Nephron (organoid): ENCODE data around the gene KCTD5.

Experiments
- H3K27ac Mint-ChIP-seq, 3 experiments: 2 replicates each; pipeline ENCODE4 v1.8.0; 2020; ENCODE audit warnings: mixed read lengths in 3 of 3, mild to moderate bottlenecking in 2 of 3, moderate library complexity in 1 of 3
- H3K27me3 Mint-ChIP-seq: 2 replicates; pipeline ENCODE4 v1.8.0; 2021; ENCODE audit warnings: low read depth, mild to moderate bottlenecking, moderate library complexity, mixed read lengths
- H3K36me3 Mint-ChIP-seq: 2 replicates; pipeline ENCODE4 v1.8.0; 2020; ENCODE audit warnings: low read depth, mixed read lengths
- H3K4me1 Mint-ChIP-seq: 2 replicates; pipeline ENCODE4 v1.8.0; 2020; ENCODE audit warnings: mixed read lengths
- H3K4me3 Mint-ChIP-seq, 3 experiments: 2 replicates each; pipeline ENCODE4 v1.8.0; 2020; ENCODE audit warnings: mild to moderate bottlenecking in 3 of 3, mixed read lengths in 3 of 3, moderate library complexity in 2 of 3
- H3K9me3 Mint-ChIP-seq: 2 replicates; pipeline ENCODE4 v1.8.0; 2020; ENCODE audit warnings: mixed read lengths
- TF ChIP-seq, protein P1 (sequence below), 3 experiments: fragments of 200-600 bp; sonication (generic); IDR thresholded peaks; one replicate each; pipeline ENCODE4 v1.5.0; 2021; ENCODE audit warnings: antibody characterized with exemption in 3 of 3; ENCODE audit not compliant: unreplicated experiment in 3 of 3

The KCTD5 gene

DNA sequence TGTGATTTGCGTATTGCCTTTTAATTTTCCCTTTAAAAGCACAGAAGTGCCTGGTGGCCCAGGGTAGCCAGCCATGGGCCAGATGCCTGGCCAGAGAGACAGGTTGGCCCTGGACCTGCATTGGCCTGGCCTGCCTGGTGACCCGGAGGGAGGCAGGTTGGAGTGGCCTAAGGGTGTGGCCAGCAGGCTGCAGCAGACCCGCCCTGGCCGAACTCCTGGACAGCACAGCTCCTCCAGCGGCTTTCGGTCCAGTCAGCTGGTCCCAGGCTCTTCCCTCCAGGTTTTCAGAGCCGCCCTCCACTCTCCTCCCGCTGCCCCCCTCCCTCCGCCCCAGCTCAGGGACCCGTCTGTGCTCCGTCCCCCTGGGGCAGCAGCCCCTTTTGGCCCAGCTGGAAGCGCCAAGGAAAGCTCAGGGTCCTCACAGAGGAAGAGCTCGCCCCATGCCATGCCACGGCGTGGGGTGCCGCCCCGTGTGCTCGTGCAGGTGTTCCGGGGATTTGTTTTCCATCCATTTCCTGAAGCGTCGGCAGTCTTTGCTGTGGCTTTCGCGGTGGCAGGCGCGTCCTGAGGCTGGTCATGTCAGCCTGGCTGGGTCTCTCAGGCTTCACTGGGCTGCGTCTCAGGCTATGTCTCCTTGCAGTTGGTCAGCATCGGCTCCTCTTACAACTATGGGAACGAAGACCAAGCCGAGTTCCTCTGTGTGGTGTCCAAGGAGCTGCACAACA, 19.6 kb downstream of the KCTD5 start:
- no peak overlapping the region for H3K27ac Mint-ChIP-seq
- no peak overlapping the region for H3K4me3 Mint-ChIP-seq
- TF ChIP-seq, protein P1, sequence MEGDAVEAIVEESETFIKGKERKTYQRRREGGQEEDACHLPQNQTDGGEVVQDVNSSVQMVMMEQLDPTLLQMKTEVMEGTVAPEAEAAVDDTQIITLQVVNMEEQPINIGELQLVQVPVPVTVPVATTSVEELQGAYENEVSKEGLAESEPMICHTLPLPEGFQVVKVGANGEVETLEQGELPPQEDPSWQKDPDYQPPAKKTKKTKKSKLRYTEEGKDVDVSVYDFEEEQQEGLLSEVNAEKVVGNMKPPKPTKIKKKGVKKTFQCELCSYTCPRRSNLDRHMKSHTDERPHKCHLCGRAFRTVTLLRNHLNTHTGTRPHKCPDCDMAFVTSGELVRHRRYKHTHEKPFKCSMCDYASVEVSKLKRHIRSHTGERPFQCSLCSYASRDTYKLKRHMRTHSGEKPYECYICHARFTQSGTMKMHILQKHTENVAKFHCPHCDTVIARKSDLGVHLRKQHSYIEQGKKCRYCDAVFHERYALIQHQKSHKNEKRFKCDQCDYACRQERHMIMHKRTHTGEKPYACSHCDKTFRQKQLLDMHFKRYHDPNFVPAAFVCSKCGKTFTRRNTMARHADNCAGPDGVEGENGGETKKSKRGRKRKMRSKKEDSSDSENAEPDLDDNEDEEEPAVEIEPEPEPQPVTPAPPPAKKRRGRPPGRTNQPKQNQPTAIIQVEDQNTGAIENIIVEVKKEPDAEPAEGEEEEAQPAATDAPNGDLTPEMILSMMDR (IDR thresholded peaks at IDR 0.05; ENCODE audit: unreplicated experiment in 3 of 3) = no peak
- H3K9me3 Mint-ChIP-seq = no peaks in the 10 kb centered on the region
- H3K4me1 Mint-ChIP-seq = no peaks in the 10 kb centered on the region
- H3K36me3 Mint-ChIP-seq = peaks cover 4% of the 10 kb centered on the region
- no peaks in the 10 kb centered on the region for H3K27me3 Mint-ChIP-seq

DNA sequence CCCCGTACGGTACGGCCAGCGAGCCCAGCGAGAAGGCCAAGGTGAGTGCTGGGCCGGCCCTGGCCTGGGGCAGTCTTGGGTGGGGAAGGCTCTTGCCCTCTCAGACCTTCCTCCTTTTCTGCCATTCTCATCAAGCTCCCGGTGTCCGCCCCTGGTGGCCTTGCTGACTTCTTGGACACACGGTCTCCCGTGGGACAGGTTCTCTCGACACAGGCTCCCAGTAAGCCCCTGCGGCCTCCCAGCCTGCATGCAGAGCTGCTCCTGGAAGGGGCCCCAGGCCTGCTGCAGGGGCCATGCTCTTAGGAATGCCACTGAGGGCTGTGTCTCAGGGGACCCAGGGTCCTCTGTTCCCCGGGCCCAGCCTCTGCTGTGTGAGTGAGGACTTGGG, 20.1 kb downstream of the KCTD5 start:
- Mint-ChIP-seq H3K4me1 (no peaks in the 10 kb centered on the region), H3K27ac (no peak overlapping the region)

DNA sequence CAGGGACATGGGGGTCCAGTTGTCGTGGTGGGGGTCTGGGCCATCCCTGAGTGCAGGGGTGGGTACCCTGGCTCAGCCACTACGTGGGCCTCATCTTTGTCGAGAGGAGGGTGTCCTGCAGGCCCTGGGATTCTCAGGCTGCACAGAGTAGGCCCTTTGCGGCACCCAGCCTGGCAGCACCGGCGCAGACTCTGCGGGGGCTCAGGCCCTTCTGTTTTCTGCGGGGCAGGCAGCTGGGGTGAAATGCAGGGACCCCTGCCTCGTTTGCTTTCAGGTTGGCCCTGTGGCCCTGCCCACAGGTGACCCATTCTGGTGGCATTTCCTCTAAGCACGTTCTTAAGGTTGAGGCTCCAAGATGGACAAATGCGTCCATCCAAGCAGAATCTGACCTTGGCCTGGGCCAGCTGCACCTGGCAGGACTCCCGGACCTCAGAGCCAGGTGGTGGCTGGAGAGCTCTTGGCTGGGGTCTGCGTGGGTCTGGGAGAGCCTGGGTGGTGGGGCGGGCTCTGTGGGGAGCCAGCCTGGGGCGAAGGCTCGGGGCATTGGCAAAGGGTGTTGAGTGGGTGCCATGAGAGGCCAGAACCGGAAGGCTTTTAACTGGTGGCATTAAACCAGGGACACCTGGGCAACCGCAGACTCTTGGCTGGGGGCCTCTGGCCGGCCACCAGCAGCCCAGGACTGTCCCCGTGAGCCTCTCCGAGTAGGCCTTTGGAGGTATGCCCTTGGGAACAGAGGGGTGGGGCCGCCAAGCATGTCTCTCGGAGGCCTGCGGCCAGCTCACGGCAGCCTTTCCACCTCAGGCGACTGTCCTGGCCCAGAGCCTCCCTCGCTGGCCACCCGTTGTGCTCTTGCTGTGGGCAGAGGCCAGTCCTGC, 20.8 kb downstream of the KCTD5 start:
- Mint-ChIP-seq H3K4me1 (no peaks in the 10 kb centered on the region), H3K27me3 (no peaks in the 10 kb centered on the region), H3K36me3 (peaks cover 1% of the 10 kb centered on the region), H3K27ac (no peak overlapping the region), H3K9me3 (no peaks in the 10 kb centered on the region), H3K4me3 (no peak overlapping the region)
- TF ChIP-seq, protein P1 (IDR thresholded peaks at IDR 0.05; ENCODE audit: unreplicated experiment in 3 of 3) = no peak

More for the DNA sequence above, 20.1 kb downstream of the KCTD5 start:
- TF ChIP-seq, protein P1 (IDR thresholded peaks at IDR 0.05; ENCODE audit: unreplicated experiment in 3 of 3) = no peak
- Mint-ChIP-seq H3K9me3 (no peaks in the 10 kb centered on the region), H3K27me3 (no peaks in the 10 kb centered on the region), H3K4me3 (no peak overlapping the region), H3K36me3 (no peaks in the 10 kb centered on the region)

DNA sequence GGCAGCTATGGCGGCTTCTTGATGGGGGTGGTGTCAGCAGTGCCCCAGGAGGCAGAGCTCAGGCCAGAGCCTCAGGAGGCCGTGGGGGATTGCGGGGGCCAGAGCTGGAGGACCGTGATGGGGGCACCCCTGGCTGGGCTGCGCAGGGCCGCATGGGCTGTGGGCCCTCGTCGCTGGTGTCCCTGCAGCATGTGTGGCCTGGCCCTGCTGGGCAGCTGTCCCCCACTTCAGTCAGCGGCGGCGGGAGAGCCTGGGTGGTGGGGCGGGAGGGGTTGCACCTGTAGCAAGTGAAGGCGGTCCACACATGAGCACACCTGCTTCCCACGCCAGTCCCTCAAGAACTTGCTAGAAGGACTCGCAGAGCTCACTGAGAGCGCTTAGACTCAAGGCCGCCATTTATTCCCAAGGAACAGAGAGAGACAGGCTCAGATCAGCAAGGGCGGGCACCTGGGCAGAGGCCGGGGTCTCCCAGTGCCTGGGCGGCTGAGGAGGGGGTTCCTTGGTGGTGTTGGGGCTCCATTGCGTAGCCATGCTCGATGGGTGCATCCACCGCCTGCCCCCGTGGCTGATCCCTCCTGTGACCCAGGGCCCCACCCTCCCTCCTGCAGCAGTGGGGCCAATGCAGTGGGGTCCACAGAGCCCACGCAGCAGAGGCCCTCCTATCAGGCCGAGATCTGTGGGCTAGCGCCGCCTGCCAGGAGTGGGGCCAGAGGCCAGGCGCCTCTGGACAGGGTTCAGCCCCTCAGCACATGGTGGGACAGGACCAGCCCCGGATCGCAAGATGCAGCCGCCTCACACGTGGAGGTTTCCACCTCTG, 22.1 kb downstream of the KCTD5 start:
- no peaks in the 10 kb centered on the region for H3K4me1 Mint-ChIP-seq
- peaks cover 3% of the 10 kb centered on the region for H3K36me3 Mint-ChIP-seq
- no peaks in the 10 kb centered on the region for H3K27me3 Mint-ChIP-seq
- H3K27ac Mint-ChIP-seq = no peak overlapping the region
- TF ChIP-seq, protein P1 (IDR thresholded peaks at IDR 0.05; ENCODE audit: unreplicated experiment in 3 of 3) = no peak
- no peaks in the 10 kb centered on the region for H3K9me3 Mint-ChIP-seq
- H3K4me3 Mint-ChIP-seq = no peak overlapping the region

DNA sequence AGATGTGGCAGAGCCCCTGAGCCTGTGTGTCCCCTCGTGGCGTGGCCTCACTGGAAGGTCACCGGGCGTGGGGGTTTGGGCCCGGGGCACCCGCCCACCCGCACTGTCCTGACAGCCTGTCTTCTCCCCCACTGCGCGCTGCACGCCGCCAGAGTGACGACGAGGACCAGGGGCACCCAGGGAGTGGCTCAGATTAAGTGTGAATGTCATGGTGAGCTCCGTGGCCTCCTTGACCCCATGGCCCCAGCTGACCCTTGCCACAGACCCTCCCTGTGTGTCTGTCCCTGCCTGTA, 22.6 kb downstream of the KCTD5 start:
- peaks cover 3% of the 10 kb centered on the region for H3K36me3 Mint-ChIP-seq
- no peak overlapping the region for H3K27ac Mint-ChIP-seq
- no peak overlapping the region for H3K4me3 Mint-ChIP-seq
- TF ChIP-seq, protein P1 (IDR thresholded peaks at IDR 0.05; ENCODE audit: unreplicated experiment in 3 of 3) = no peak
- H3K27me3 Mint-ChIP-seq = no peaks in the 10 kb centered on the region
- no peaks in the 10 kb centered on the region for H3K9me3 Mint-ChIP-seq
- no peaks in the 10 kb centered on the region for H3K4me1 Mint-ChIP-seq
